Measurements from ENCODE around the gene CCDC175.

- no peak for TF ChIP-seq CTCF (IDR thresholded peaks at IDR 0.05; ENCODE audit: borderline replicate concordance, extremely low read depth, low read length, poor library complexity, severe bottlenecking)
- no peak for TF ChIP-seq EZH2 (IDR thresholded peaks at IDR 0.05; ENCODE audit: borderline replicate concordance, low read depth, low read length, severe bottlenecking)
Observed at GRCh38 chr14:59530349-59530748, 46.3 kb downstream of the CCDC175 start.
